CD4-positive, alpha-beta T cell treated with Interleukin-21 for 1 hour (primary cell): ENCODE measurements around the gene TTC9B.
"Not testable (repeated sequence)": the region's sequence is repeated elsewhere in the genome, so short reads cannot be mapped to it uniquely, and the experiment has no call there.

Experiments
- DNase-seq: peaks from one replicate; pipeline ENCODE4 v3.0.0-alpha.2; 2020

TTC9B gene

DNA sequence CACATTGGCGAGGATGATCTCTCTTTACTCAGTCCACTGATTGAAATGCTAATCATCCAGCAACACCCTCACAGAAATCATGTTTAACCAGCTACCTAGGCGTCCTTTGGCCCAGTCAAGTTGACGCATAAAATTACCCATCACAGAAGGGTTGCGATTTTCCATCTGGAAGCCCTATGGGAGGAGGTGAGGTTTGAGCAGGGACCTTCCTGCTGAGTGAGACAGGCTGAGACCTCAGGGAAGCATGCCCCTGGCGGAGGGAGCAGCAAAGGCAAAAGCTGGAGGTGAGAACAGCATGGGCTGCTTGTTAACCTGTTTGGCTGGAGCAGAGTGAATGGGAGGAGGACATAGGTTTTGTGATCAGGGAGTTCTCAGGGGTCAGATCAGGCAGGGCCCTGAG is 7.3 kb downstream of the TTC9B start:
- DNase-seq, result no peak

DNA sequence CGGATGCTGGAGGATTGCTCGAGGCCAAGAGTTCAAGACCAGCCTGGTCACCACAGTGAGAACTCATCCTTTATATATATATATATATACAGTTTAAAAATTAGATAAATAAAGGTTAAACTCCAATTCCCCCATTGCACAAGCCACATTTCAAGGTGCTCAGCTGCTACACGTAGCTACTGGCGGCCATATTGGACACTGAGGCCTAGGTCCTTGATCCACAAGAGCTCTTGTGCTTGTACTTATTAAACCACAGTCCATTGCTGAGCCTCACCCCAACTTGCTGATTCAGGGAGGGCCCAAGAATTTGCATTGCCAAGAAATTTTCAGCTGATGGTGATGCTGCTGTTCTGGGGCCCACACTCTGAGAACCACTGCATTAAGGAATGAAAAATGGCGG is 9.6 kb downstream of the TTC9B start:
- DNase-seq, result no peak

DNA sequence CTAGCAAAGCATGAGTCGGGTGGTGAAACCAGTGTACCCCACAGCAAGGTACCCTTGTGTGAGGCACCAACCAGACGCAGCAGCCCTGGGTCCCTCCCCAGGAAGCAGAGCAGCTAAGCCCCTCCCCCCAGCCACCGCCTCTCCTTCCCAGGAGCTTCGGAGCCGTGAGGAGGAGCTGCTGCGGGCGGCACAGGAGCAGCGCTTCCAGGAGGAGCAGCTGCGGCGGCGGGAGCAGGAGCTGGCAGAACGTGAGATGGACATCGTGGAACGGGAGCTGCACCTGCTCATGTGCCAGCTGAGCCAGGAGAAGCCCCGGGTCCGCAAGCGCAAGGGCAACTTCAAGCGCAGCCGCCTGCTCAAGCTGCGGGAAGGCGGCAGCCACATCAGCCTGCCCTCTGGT is 12.4 kb downstream of the TTC9B start:
- no peak for DNase-seq

DNA sequence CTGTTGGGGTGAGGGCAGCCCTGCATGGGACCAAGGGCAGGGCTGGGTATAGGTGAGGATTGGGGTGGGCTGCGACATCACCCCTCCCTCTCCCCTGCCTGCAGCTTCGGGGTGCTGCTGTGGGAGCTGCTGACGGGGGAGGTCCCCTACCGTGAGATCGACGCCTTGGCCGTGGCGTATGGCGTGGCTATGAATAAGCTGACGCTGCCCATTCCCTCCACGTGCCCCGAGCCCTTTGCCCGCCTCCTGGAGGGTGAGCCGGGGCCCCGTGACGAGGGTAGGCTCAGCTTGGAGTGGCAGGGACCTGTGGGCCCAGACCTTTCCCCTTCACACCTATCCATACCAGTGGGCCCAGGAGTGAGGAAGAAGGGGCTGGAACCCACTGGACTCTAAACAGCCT is 13.8 kb downstream of the TTC9B start:
- no peak for DNase-seq

DNA sequence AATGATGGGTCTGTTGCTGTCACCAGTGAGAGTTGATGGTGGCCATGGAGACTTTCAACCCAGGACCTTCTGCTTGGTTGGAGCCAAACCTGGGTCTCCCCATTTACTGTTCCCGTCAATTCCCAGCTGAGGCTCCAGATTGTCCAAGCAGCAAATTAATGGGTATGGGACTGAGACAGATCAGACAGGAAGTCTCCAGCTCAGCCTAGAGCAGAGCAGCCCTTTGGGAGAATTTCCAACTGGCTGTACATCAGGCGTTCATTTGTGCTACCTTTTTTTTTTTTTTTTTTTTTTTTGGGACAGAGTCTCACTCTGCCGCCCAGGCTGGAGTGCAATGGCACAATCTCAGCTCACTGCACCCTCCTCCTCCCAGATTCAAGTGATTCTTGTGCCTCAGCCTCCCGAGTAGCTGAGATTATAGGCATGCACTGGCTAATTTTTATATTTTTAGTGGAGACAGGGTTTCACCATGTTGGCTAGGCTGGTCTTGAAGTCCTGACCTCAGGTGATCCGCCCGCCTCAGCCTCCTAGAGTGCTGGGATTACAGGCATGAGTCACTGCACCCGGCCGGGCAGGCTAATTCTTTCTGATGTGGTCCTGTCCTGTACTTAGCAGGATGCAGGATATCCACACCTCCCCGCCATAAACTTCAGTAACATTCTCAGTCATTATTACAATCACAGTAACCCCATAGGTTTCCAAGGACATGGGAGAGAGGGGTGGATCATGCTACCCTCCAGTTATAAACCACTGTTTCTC is 17.7 kb downstream of the TTC9B start:
- DNase-seq, result no peak

DNA sequence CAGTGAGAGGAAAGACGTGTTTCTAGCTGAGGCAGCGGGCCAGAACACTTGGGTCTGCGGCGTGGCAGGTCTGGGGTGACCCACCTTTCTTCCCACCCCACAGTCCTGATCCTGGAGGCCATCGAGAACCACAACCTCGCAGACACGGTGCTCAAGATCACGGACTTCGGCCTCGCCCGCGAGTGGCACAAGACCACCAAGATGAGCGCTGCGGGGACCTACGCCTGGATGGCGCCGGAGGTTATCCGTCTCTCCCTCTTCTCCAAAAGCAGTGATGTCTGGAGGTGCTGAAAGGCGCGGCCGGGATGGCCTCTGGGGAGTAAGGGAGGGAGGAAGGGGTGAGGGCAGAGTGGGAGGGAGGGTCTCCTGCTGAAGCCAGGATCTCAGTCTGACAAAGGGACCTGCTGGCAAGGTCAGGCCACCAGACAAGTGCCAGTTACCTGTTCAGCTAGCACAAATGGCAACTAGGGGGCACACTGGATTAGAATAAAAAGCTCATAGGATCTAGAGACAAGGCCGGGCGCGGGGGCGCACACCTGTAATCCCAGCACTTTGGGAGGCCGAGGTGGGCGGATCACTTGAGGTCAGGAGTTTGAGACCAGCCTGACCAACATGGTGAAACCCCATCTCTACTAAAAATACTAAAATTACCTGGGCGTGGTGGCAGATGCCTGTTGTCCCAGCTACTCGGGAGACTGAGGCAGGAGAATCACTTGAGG is 19.8 kb downstream of the TTC9B start:
- DNase-seq, result no peak

DNA sequence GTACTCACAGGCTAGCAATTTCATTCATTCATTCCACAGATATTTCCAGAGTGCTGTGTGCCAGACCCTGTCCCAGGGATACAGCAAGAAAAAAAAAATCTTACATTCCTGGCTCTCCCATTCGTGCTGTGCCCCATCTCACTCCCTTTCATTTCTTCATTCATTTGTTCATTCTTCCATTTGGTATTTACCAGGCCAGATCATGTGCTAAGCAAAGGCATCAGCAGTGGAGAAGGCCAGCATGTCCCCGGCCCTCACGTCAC is 24.7 kb downstream of the TTC9B start:
- no peak for DNase-seq

DNA sequence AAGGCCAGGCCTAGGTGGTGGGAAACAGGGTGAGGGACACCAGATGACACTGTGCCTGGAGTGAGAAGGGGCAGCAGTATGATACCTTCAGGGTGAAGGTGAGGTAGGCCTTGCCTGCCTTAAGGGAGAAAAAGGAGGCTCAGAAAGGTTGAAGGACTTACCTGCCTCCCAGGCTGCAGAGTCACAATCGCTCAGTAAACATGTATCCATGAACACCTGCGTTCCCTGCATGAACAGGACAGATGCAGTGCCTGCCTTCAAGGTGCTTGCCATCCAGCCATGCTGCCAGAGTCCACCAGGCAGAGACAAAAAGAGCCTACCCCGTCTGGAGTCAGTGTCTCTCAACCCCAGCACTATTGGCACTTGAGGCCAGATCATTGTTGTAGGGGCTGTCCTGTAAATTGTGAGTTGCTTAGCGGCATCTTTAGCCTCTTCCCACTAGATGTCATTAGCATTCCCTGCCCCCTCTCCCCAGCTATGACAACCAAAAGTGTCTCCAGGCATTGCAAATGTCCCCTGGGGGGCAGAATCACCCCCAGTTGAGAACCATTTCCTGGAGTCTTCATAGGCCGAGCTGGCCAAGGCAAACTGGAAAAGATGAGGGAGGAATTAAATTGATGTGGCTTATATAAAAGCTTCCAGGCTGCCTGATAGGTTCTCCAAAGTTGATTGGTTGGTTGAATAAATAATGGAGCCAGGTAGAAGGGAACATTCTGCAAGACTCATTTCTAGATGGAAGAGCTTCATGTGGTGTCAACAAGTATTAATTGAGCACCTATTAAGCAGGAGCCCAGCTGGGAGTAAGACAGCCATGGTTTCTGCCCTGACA is 25.2 kb downstream of the TTC9B start:
- DNase-seq, result no peak

DNA sequence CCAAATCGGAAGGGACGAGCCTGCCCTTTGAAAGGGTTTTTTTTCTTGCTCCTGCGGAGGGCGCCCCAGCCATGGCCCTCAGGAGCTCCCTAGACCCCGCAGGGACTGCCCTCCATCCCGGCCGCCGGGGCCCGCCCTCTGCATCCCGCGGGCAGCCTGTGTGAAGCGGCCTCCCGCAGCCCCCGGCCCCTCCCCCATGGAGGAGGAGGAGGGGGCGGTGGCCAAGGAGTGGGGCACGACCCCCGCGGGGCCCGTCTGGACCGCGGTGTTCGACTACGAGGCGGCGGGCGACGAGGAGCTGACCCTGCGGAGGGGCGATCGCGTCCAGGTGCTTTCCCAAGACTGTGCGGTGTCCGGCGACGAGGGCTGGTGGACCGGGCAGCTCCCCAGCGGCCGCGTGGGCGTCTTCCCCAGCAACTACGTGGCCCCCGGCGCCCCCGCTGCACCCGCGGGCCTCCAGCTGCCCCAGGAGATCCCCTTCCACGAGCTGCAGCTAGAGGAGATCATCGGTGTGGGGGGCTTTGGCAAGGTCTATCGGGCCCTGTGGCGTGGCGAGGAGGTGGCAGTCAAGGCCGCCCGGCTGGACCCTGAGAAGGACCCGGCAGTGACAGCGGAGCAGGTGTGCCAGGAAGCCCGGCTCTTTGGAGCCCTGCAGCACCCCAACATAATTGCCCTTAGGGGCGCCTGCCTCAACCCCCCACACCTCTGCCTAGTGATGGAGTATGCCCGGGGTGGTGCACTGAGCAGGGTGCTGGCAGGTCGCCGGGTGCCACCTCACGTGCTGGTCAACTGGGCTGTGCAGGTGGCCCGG is 26.1 kb downstream of the TTC9B start:
- peak; percentile 18 for DNase-seq

DNA sequence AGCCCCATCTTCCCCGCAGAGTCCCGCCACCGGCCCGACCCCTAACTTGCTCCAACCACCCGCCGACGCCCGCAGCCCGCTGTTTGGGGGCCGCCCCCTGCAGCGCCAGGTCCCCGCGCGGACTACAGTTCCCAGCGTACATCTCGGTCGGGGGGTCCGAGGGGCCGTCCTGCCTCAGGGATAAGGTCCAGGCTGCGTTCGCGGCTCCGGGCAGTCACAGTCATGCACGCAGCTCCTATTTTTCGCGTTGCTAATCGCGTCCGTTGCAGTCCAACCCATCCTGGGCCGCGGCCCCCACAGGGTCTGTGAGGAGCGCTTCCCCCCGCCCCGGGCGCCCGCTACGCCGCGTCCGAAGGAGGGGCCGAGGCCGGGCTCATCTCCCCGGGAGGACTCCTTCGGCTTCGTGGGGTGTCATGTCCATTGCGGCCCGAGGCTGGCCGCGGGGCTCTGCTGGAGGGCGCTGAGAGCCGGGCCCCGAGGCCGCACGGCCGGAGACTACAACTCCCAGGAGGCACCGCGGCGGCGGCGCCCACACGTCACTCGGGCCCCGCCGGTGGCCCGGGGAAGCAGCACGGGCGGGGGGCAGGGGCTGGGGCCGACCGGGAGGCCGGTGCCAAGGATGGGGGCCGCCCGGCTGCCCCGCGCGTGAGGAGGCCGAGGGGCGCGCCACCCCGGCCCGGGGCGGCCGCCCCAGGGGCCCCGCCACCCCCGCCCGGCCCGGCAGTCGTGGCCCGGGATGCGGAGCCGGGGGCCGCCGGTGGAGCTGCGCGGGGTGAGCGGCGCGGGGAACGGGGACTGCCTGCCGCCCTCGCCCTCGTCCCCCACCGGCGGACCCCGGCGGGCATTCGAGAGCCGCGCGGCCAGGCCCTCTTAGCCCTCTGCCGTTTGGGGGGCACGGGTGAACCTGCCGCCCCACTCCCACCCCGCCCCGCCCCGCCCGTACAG is 27.0 kb downstream of the TTC9B start, which contains the start of gene MAP3K10:
Gene MAP3K10 (plus strand): TSS at position 536 of the 945 bp plus-strand sequence. CDS start 606 bp downstream, outside the sequence.
- peak; percentile 81 for DNase-seq

DNA sequence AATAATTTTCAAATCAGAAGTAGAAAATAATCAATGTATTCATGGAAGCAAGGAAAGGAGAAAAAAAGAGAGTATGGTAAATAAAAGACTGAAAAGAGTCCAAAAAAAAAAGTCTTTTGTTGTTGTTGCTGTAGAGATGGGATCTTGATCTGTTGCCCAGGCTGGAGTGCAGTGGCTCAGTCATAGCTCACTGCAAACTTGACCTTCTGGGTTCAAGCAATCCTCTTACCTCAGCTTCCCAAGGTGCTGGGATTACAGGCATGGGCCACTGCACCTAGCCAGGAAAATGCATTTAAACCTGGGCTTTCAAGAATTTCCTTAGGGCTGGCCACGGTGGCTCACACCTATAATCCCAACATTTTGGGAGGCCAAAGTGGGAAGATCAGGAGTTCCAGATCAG is 33.9 kb downstream of the TTC9B start:
- DNase-seq, result no peak

DNA sequence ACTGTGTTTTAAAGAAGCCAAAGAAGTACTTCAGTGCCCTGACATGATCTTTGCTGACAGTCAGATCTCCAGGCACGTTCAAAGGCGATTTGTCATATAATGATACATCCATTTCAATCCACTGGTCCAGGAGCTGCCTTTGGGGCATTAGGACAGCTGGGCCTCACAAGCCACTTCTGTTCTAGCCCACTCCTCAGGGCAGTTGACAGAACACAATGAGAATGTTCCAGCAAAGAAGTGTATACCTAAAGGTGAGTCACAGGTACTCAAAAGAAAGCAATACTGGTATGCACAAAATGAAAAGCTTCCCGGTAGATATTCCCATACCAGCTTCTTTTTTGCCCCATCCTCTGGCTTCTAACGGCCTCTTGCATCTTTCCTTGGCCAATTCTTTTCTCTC is 39.4 kb downstream of the TTC9B start:
- no peak for DNase-seq

DNA sequence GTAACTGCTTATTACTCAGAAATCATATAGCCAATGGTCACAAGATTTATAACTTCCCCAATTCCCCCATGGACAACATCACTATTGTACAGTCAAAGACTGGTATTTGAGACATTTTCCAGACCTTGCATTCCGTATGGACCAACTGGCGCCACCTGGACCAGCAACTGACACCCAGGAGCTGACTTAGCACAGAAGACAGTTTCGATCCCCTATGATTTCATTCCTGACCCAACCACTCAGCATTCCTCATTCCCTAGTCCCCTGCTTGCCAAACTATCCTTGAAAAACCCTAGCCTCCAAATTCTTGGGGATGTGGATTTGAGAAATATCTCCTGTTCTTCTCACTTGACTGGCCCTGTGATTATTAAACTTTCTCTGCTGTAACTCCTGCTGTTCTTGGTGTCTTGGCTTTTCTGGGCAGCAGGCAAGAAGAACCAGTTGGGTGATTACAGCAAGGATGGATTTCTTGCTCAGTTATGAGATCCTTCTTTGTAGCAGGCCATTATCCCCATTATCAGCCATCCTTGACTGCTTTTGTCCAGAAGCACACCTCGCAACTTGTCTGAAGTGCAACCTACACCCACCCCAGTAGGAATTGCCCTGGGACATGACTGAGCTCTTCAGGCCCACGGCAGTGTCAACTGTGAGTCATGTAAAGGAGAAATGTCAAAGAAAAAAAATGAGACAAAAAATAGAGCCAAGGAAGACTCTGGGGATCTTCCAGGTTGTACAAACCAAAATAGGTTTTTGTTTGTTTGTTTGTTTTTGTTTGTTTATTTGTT is 40.7 kb downstream of the TTC9B start:
- DNase-seq, result no peak

DNA sequence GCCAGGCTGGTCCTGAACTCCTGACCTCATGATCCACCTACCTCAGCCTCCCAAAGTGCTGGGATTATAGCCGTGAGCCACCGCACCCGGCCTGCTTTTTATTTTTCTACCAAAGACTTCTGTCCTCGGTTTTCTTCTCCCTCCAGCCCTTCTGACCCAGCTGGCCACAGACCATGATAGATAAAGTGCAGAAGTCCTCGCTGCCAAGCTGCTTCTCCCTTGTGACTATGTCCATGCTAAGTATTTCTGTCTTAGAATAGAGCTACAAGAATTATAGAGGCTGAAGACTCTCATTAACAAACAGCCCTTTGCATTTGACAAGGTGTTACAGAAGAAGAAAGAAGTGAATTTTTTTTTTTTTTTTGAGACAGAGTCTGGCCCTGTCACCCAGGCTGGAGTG is 42.4 kb downstream of the TTC9B start:
- DNase-seq, result no peak

DNA sequence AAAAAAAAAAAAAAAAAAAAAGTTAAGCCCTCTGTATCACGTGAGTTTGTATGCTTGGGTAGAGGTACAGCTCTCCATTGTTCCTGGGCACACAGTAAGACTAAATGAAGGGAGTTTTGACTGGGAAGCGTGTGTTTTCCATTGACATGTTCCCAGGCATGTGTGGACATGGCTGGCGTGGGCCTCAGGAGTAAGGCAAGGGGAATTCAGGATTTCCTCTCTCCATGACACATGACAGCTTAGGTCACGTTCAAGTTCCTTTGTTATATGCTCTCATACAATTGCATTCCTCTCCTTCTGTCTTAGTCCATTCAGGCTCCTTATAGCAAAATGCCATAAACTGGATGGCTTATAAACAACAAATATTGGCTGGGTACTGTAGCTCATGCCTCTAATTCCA is 44.1 kb downstream of the TTC9B start:
- DNase-seq, result no peak

DNA sequence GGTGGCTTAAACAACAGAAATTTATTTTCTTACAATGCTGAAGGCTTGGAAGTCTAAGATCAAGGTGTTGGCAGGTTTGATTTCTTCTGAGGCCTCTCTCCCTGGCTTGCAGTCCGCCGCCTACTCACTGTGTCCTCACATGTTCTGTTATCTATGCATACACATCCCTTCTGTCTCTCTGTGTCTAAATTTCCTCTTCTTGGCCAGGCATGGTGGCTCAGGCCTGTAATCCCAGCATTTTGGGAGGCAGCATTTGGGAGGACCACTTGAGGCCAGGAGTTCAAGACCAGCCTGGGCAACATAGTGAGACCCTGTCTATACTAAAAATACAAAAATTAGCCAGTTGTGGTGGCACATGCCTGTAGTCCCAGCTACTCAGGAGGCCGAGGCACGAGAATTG is 46.9 kb downstream of the TTC9B start:
- DNase-seq, result not testable (repeated sequence)

DNA sequence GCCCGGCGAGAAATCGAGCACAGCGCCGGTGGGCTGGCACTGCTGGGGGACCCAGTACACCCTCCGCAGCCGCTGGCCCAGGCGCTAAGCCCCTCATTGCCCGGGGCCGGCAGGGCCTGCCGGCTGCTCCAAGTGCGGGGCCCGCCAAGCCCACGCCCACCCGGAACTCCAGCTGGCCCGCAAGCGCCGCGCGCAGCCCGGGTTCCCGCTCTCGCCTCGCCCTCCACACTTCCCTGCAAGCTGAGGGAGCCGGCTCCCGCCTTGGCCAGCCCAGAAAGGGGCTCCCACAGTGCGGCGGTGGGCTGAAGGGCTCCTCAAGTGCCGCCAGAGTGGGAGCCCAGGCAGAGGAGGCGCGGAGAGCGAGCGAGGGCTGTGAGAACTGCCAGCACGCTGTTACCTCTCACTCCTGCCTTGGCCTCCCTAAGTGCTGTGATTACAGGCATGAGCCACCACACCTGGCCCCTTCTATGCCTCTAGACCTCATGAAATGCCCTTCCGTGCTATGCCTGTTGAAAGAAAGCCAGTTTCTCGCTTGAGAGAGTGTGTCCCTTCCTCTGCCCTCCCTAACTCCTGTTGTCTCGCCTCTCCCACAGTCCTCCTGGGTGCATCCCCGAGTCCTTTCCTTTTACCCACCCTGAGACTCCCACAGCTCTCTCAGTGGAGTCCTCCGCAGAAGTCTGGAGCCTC is 47.7 kb downstream of the TTC9B start:
- DNase-seq, result not testable (repeated sequence)

DNA sequence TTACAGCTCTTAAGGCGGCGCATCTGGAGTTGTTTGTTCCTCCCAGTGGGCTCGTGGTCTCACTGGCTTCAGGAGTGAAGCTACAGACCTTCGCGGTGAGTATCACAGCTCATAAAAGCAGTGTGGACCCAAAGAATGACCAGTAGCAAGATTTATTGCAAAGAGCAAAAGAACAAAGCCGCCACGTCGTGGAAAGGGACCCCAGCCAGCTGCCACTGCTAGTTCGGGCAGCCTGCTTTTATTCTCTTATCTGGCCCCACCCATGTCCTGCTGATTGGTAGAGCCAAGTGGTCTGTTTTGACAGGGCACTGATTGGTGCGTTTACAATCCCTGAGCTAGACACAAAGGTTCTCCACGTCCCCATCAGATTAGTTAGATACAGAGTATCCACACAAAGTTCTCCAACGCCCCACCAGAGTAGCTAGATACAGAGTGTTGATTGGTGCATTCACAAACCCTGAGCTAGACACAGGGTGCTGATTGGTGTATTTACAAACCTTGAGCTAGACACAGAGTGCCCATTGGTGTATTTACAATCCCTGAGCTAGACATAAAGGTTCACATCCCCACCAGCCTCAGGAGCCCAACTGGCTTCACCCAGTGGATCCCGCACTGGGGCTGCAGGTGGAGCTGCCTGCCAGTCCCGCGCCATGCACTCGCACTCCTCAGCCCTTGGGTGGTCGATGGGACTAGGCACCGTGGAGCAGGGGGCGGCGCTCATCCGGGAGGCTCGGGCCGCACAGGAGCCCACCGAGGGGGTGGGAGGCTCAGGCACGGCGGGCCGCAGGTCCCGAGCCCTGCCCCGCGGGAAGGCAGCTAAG is 48.5 kb downstream of the TTC9B start:
- DNase-seq, result not testable (repeated sequence)
